Type B pancreatic cell (in vitro differentiated cells): ENCODE data around the gene PORCN. TPM values are rescaled to one million over a fixed set of nuclear protein-coding genes. Genes with fewer than 3 reads are reported as not detected.
A peak's percentile ranks its signal among the peaks of the same experiment; 100 is the strongest.
"Not testable (repeated sequence)": the region's sequence is repeated elsewhere in the genome, so short reads cannot be mapped to it uniquely, and the experiment has no call there.

ENCODE experiments used
- DNase-seq: peaks from one replicate; pipeline ENCODE4 v3.0.0; 2021; ENCODE audit warnings: mixed read lengths; ENCODE audit not compliant: unreplicated experiment; ENCODE audit errors: extremely low spot score
- H3K27ac Mint-ChIP-seq: 2 replicates; pipeline ENCODE4 v1.8.0; 2021; ENCODE audit warnings: mild to moderate bottlenecking, mixed read lengths
- H3K27me3 Mint-ChIP-seq: 2 replicates; pipeline ENCODE4 v1.8.0; 2021; ENCODE audit warnings: mixed read lengths
- H3K36me3 Mint-ChIP-seq: 2 replicates; pipeline ENCODE4 v1.8.0; 2021; ENCODE audit warnings: mixed read lengths
- H3K4me1 Mint-ChIP-seq: one replicate; pipeline ENCODE4 v1.8.0; 2021; ENCODE audit warnings: mixed read lengths; ENCODE audit not compliant: unreplicated experiment
- H3K4me3 Mint-ChIP-seq: 2 replicates; pipeline ENCODE4 v1.8.0; 2021; ENCODE audit warnings: mild to moderate bottlenecking, mixed read lengths
- H3K9me3 Mint-ChIP-seq: 2 replicates; pipeline ENCODE4 v1.8.0; 2021; ENCODE audit warnings: mixed read lengths
- total RNA-seq: library from RNA; stranded (reverse); gene quantifications from 2 replicates; pipeline ENCODE4 v1.2.1, GENCODE V29; 2021; ENCODE audit warnings: low replicate concordance
- TF ChIP-seq, protein P1 (sequence below): fragments of 200-600 bp; sonication (generic); conservative IDR thresholded peaks from 2 replicates; pipeline ENCODE4 v1.5.0; 2021; ENCODE audit warnings: antibody characterized with exemption, mild to moderate bottlenecking

The PORCN gene
- total RNA-seq, 1 donor from 2014 or later = 10.0 TPM

DNA sequence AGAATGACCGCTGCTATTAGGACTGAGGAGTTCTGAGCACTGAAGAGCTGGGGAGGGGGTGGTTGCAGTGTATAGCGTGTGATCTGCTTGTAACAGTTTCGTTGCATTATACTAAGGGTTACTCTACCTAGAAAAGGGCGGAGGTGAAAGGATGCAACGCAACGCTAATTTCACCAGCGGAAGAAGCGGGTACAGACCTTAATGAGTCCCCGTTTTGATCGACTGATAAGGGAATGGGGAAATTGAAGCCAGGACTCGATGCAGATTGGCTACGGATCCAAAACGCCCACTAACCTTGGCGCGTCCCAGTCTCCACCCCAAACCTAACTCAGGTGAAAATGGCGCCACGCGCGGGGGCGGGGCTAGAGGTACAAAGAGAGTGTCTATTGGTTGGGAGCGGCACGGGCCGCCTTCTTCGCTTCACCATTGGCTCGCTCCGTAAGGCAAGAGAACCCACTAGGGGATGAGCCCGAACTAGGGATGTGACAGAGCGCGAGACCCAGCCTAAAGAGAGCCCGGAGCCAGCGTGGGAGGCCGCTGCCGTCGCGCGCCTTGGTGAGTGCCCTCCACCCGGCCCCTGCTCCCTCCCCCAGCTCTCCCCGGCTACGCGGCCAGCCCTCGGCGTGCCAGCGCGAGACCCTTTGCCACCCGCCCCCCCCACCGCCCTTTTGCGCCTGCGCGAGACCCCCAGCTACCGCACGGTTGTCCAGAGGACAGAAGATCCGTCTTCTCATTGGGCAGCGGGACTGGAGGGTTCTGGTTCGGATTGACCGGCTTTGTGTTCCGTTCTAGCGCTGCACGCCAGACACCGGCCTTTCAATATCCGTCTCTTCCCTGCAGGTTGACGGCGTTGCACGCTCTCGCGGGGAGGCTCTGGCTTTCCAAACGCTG is 12.8 kb downstream of the PORCN start, which contains the start of gene EBP:
Gene EBP, plus strand, starts transcription at position 456 of the 891 bp plus-strand sequence. CDS start 1,964 bp downstream, outside the sequence.
- H3K4me1 Mint-ChIP-seq = no peaks in the 10 kb centered on the region
- TF ChIP-seq, protein P1, sequence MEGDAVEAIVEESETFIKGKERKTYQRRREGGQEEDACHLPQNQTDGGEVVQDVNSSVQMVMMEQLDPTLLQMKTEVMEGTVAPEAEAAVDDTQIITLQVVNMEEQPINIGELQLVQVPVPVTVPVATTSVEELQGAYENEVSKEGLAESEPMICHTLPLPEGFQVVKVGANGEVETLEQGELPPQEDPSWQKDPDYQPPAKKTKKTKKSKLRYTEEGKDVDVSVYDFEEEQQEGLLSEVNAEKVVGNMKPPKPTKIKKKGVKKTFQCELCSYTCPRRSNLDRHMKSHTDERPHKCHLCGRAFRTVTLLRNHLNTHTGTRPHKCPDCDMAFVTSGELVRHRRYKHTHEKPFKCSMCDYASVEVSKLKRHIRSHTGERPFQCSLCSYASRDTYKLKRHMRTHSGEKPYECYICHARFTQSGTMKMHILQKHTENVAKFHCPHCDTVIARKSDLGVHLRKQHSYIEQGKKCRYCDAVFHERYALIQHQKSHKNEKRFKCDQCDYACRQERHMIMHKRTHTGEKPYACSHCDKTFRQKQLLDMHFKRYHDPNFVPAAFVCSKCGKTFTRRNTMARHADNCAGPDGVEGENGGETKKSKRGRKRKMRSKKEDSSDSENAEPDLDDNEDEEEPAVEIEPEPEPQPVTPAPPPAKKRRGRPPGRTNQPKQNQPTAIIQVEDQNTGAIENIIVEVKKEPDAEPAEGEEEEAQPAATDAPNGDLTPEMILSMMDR = no peak
- H3K27ac Mint-ChIP-seq = peak within 1 kb of the TSS; percentile 87
- H3K4me3 Mint-ChIP-seq = peak within 1 kb of the TSS; percentile 92
- DNase-seq = peak; percentile 89
- H3K9me3 Mint-ChIP-seq = no peaks in the 10 kb centered on the region
- no peaks in the 10 kb centered on the region for H3K27me3 Mint-ChIP-seq
- peaks cover 4% of the 10 kb centered on the region for H3K36me3 Mint-ChIP-seq

DNA sequence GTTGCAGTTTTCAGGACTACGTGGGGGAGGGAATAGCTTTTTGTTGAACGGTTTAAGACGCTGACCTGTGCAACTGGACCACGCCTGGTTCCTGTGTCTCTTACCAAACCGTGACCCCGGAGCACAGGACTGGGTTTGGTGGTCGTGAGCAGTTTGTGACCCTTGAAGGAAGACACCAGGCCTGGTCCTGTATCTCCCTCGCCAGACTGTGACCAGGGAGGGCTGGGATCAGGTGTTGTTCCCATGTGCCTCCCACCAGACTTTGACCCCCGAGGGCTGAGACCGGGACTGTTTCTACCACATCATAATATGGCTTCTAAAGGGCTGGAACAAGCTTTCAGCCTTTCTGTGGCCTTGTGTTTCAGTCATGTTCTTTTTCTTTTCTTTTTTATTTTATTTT is 13.5 kb downstream of the PORCN start:
- Mint-ChIP-seq H3K36me3 (peaks cover 4% of the 10 kb centered on the region), H3K27ac (peak overlapping the region; percentile 87), H3K9me3 (no peaks in the 10 kb centered on the region), H3K4me1 (no peaks in the 10 kb centered on the region), H3K27me3 (no peaks in the 10 kb centered on the region), H3K4me3 (peak overlapping the region; percentile 92)
- TF ChIP-seq, protein P1 = no peak
- no peak for DNase-seq

DNA sequence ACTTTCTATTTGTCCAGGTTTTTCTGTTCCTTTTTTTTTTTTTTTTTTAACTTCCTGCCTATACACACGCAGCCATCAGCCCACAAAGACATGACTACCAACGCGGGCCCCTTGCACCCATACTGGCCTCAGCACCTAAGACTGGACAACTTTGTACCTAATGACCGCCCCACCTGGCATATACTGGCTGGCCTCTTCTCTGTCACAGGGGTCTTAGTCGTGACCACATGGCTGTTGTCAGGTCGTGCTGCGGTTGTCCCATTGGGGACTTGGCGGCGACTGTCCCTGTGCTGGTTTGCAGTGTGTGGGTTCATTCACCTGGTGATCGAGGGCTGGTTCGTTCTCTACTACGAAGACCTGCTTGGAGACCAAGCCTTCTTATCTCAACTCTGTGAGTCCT is 14.9 kb downstream of the PORCN start:
- no peaks in the 10 kb centered on the region for H3K4me1 Mint-ChIP-seq
- no peaks in the 10 kb centered on the region for H3K9me3 Mint-ChIP-seq
- no peak overlapping the region for H3K27ac Mint-ChIP-seq
- peaks cover 9% of the 10 kb centered on the region for H3K36me3 Mint-ChIP-seq
- H3K4me3 Mint-ChIP-seq = peak overlapping the region; percentile 67
- no peak for DNase-seq
- no peaks in the 10 kb centered on the region for H3K27me3 Mint-ChIP-seq
- TF ChIP-seq, protein P1 = no peak

DNA sequence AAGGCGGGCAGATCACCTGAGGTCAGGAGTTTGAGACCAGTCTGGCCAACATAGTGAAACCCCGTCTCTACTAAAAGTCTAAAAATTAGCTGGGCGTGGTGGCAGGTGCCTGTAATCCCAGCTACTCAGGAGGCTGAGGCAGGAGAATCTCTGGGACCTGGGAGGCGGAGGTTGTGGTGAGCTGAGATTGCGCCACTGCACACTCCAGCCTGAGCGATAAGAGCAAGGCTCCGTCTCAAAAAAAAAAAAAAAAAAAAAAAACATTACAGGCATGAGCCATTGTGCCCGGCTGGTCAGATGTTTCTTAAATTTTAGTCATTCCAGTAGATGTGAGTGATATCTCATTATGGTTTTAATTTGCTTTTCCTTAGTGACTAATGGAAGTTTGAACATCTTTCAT is 17.1 kb downstream of the PORCN start:
- not testable (repeated sequence) for H3K36me3 Mint-ChIP-seq, H3K27me3 Mint-ChIP-seq, H3K4me3 Mint-ChIP-seq, H3K4me1 Mint-ChIP-seq, H3K9me3 Mint-ChIP-seq, H3K27ac Mint-ChIP-seq, DNase-seq

DNA sequence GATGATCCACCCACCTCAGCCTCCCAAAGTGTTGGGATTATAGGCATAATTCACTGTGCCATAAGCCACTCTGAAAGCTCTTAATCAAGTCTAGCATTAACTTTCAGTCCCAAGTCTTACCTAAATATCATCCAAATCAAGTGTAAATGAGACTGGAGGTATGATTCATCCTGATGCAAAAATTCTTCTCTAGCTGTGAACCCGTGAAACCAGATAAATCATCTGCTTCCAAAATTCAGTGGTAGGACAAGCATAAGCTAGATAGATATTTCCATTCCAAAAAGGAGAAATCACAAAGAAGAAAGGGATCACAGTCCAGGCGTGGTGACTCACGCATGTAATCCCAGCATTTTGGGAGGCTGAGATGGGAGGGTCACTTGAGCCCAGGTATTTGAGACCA is 21.9 kb downstream of the PORCN start:
- Mint-ChIP-seq H3K9me3 (no peaks in the 10 kb centered on the region), H3K4me1 (no peaks in the 10 kb centered on the region), H3K4me3 (no peak overlapping the region), H3K27ac (no peak overlapping the region), H3K27me3 (no peaks in the 10 kb centered on the region), H3K36me3 (peaks cover 8% of the 10 kb centered on the region)
- TF ChIP-seq, protein P1 = no peak
- DNase-seq = no peak

DNA sequence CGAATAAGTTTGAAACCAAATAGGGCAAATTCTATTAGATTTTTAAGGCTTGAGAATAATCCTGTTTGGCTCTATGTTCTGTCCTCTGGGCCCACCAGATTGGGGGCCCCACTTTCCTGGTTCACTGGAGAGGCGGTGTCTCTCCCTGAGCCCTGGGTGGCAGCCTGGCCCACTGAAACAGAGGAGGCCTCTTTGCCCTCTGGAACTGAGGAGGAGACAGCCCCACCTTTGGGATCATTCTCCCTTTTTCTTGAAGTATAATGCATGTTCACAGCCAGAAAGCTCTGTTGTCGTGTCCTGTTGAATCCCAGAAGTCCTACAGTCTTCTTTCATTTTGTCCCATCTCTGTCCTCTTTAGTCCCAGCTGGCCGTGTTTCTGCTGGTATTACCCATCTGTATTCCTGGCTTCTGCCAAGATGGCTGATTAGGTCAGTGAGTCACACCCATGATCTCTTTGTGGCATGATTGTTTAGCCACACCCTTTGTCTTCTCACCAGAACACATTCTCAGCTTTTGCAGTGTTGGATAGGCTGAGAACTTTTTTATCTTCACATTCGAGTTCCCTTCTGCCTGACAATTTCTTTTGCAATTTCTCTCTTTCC is 22.7 kb downstream of the PORCN start:
- H3K36me3 Mint-ChIP-seq = peaks cover 8% of the 10 kb centered on the region

More for the DNA sequence above, 22.7 kb downstream of the PORCN start:
- peak overlapping the region; percentile 83 for H3K27ac Mint-ChIP-seq
- TF ChIP-seq, protein P1 = no peak
- H3K9me3 Mint-ChIP-seq = no peaks in the 10 kb centered on the region
- H3K4me3 Mint-ChIP-seq = no peak overlapping the region
- no peaks in the 10 kb centered on the region for H3K27me3 Mint-ChIP-seq
- H3K4me1 Mint-ChIP-seq = no peaks in the 10 kb centered on the region
- no peak for DNase-seq
